ENCODE data around the gene EXOC8. TPM values are rescaled to one million over a fixed set of nuclear protein-coding genes. Genes with fewer than 3 reads are reported as not detected.

The EXOC8 gene, protein sequence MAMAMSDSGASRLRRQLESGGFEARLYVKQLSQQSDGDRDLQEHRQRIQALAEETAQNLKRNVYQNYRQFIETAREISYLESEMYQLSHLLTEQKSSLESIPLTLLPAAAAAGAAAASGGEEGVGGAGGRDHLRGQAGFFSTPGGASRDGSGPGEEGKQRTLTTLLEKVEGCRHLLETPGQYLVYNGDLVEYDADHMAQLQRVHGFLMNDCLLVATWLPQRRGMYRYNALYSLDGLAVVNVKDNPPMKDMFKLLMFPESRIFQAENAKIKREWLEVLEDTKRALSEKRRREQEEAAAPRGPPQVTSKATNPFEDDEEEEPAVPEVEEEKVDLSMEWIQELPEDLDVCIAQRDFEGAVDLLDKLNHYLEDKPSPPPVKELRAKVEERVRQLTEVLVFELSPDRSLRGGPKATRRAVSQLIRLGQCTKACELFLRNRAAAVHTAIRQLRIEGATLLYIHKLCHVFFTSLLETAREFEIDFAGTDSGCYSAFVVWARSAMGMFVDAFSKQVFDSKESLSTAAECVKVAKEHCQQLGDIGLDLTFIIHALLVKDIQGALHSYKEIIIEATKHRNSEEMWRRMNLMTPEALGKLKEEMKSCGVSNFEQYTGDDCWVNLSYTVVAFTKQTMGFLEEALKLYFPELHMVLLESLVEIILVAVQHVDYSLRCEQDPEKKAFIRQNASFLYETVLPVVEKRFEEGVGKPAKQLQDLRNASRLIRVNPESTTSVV
- total RNA-seq = 13.4 and 16.9 TPM in 2 replicates

GRCh38 chr1:231337472-231338269, at the start of gene EXOC8:
TSS of gene EXOC8 (minus strand) at chr1:231337852. CDS start at chr1:231337745, 107 bp downstream.

DNA sequence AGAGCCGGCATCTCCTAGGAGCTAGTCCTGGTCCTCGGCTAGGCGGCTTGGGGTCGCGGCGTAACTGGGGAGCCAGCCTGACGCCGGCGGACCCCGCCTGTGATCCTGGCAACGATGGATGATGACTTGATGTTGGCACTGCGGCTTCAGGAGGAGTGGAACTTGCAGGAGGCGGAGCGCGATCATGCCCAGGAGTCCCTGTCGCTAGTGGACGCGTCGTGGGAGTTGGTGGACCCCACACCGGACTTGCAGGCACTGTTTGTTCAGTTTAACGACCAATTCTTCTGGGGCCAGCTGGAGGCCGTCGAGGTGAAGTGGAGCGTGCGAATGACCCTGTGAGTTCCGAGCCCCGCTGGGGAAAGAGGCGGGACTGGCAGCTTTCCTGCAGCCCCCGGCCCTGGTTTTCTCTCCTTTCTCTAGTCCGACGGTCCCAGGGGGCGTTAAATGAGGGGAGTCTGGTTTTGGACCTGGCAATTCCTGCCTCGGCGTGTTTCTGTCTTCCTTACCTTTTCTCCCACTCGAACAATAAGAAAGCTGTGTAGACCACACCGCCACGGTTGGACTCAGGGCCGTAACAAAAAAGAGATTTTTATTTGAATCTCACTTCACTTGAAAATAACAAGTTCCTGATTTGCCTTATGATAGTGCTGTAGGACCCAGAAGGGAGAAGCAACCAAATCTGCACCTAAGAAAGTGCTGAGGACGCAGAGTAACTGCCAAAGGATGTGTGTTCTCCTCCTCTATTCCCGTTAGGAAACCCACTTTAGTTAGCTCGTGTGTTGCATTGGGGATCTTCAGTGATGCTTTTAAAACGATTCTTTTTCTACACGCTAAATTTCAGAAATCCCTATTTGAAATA, 847 bp upstream of the EXOC8 start, which contains the start of gene SPRTN:
Gene SPRTN (plus strand): TSS at position 24 of the 859 bp plus-strand sequence. CDS start 91 bp downstream, at position 115.

Other genes with a start within 250 kb of the EXOC8 start
- gene TRIM67, start 175.8 kb downstream of the EXOC8 start, total RNA-seq = under 0.01 TPM in 1 of 2 replicates, not detected in the other
- 42.7 and 51.0 TPM in 2 replicates for gene GNPAT, start 96.6 kb downstream of the EXOC8 start, total RNA-seq
- gene SPRTN, start 441 bp upstream of the EXOC8 start, total RNA-seq = 10.4 and 14.6 TPM in 2 replicates
- 45.2 and 89.3 TPM in 2 replicates for gene EGLN1, start 84.4 kb upstream of the EXOC8 start, total RNA-seq
- gene TSNAX, start 190.8 kb upstream of the EXOC8 start, total RNA-seq = 39.3 and 40.1 TPM in 2 replicates